ENCODE measurements around the gene ANKS1B.

The ANKS1B gene

DNA sequence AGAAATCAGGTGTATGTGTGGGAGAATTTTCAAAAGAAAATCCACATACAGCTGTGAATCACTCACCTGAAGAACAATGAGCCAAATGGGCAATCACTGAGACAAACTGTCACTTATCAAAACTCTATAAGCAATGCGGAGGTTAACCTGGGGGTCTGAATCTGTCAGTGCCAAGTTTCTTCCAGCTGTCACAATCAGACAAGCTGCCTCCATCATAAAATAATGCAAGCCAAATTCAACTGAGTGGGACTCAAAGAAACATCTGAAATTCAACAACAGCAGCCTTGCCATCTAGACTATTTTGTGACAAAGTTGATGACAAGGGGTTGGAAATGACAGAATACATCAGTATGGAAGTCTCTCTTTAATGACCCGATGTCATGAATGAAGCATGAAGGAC is 276.9 kb downstream of the ANKS1B start:
- Histone ChIP-seq H3K27ac (no peak overlapping the region), H3K9ac (no peak overlapping the region), H3K79me2 (no peaks in the 10 kb centered on the region), H3K27me3 (ENCODE audit: control insufficient read depth, insufficient read depth, low read length) (no peaks in the 10 kb centered on the region), H3K4me1 (no peaks in the 10 kb centered on the region), H3K4me2 (ENCODE audit: low read length) (no peak overlapping the region), H3K36me3 (ENCODE audit: control insufficient read depth, insufficient read depth, low read length) (no peaks in the 10 kb centered on the region), H2AFZ (no peak overlapping the region), H3K9me3 (ENCODE audit: control insufficient read depth, low read length) (no peaks in the 10 kb centered on the region), H3K4me3 (ENCODE audit: low read depth, low read length) (no peak overlapping the region)
- TF ChIP-seq, protein P1, sequence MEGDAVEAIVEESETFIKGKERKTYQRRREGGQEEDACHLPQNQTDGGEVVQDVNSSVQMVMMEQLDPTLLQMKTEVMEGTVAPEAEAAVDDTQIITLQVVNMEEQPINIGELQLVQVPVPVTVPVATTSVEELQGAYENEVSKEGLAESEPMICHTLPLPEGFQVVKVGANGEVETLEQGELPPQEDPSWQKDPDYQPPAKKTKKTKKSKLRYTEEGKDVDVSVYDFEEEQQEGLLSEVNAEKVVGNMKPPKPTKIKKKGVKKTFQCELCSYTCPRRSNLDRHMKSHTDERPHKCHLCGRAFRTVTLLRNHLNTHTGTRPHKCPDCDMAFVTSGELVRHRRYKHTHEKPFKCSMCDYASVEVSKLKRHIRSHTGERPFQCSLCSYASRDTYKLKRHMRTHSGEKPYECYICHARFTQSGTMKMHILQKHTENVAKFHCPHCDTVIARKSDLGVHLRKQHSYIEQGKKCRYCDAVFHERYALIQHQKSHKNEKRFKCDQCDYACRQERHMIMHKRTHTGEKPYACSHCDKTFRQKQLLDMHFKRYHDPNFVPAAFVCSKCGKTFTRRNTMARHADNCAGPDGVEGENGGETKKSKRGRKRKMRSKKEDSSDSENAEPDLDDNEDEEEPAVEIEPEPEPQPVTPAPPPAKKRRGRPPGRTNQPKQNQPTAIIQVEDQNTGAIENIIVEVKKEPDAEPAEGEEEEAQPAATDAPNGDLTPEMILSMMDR (IDR thresholded peaks at IDR 0.05): no peak

GRCh38 chr12:99706736-99707473 is 277.8 kb downstream of the ANKS1B start:
- no peaks in the 10 kb centered on the region for H3K9me3 ChIP-seq (ENCODE audit: control insufficient read depth, low read length)
- H3K4me1 ChIP-seq: no peaks in the 10 kb centered on the region
- no peak overlapping the region for H3K9ac ChIP-seq
- H3K79me2 ChIP-seq: no peaks in the 10 kb centered on the region
- TF ChIP-seq, protein P1 (IDR thresholded peaks at IDR 0.05): no peak
- H3K4me2 ChIP-seq (ENCODE audit: low read length): no peak overlapping the region
- H3K36me3 ChIP-seq (ENCODE audit: control insufficient read depth, insufficient read depth, low read length): no peaks in the 10 kb centered on the region
- H3K4me3 ChIP-seq (ENCODE audit: low read depth, low read length): no peak overlapping the region
- no peaks in the 10 kb centered on the region for H3K27me3 ChIP-seq (ENCODE audit: control insufficient read depth, insufficient read depth, low read length)
- no peak overlapping the region for H3K27ac ChIP-seq
- H2AFZ ChIP-seq: no peak overlapping the region

DNA sequence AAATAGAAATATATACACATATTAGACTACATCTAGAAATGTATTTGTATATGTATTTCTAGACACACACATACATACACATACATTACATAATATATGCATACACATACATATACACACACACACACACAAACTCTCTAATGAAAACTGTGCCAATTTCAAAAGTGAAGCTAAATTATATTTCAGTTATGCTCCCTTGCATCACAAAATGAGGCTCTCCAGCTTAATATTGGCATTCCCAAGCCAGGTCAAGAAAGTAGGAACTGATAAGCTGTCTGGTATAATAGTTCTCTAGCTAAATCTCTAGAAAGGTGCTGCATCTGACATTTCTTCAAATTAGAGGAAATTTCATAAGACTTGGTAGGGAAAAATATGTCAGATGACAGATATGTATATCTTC is 280.3 kb downstream of the ANKS1B start:
- Histone ChIP-seq H3K9me3 (ENCODE audit: control insufficient read depth, low read length) (no peaks in the 10 kb centered on the region), H3K36me3 (ENCODE audit: control insufficient read depth, insufficient read depth, low read length) (no peaks in the 10 kb centered on the region), H3K27me3 (ENCODE audit: control insufficient read depth, insufficient read depth, low read length) (no peaks in the 10 kb centered on the region), H3K9ac (no peak overlapping the region), H3K79me2 (no peaks in the 10 kb centered on the region), H3K4me2 (ENCODE audit: low read length) (no peak overlapping the region), H3K27ac (no peak overlapping the region), H2AFZ (no peak overlapping the region), H3K4me1 (no peaks in the 10 kb centered on the region), H3K4me3 (ENCODE audit: low read depth, low read length) (no peak overlapping the region)
- TF ChIP-seq, protein P1 (IDR thresholded peaks at IDR 0.05): no peak

DNA sequence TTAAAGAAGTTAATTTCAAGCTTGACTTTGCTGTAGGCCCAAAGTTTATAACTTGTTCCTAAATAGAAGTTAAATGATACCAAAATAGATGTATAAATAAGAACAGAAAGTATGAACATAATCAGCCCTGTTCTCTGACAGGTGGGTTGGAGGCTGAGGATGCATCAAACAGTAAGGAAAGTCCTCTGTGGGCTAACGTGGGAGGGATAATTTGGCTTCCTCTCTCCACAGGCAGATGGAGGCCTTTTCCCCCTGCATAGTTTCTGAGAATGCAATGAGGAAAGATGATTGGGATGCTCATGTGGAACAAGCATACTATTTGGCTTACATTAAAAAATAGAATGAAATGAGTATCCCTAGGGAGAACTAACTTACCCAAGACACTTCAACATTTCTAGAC is 280.7 kb downstream of the ANKS1B start:
- Histone ChIP-seq H3K36me3 (ENCODE audit: control insufficient read depth, insufficient read depth, low read length) (no peaks in the 10 kb centered on the region), H3K27me3 (ENCODE audit: control insufficient read depth, insufficient read depth, low read length) (no peaks in the 10 kb centered on the region), H3K4me3 (ENCODE audit: low read depth, low read length) (no peak overlapping the region), H3K79me2 (no peaks in the 10 kb centered on the region), H3K4me2 (ENCODE audit: low read length) (no peak overlapping the region), H3K4me1 (no peaks in the 10 kb centered on the region), H2AFZ (no peak overlapping the region), H3K9ac (no peak overlapping the region), H3K9me3 (ENCODE audit: control insufficient read depth, low read length) (no peaks in the 10 kb centered on the region), H3K27ac (no peak overlapping the region)
- TF ChIP-seq, protein P1 (IDR thresholded peaks at IDR 0.05): no peak

DNA sequence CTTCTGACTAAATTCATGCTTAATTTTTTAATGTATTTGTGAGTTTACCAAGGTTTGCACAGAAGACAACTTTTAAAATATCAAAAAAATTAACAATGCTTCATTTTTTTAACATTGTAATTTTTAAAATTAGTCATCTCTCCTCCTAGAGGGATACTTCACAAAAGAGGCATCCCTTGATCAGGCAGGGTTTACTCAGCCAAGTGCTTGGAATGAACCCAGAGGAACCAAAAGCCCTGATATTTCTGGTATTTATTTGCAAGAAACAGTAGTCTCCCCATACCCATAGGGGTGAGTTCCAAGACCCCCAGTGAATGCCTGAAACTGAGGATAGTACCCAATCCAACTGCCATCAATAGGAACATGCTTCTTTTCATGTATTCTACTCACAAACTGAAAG is 284.7 kb downstream of the ANKS1B start:
- Histone ChIP-seq H3K4me3 (ENCODE audit: low read depth, low read length) (no peak overlapping the region), H3K9ac (no peak overlapping the region), H3K9me3 (ENCODE audit: control insufficient read depth, low read length) (no peaks in the 10 kb centered on the region), H3K4me1 (no peaks in the 10 kb centered on the region), H3K4me2 (ENCODE audit: low read length) (no peak overlapping the region), H2AFZ (no peak overlapping the region), H3K79me2 (no peaks in the 10 kb centered on the region), H3K27ac (no peak overlapping the region), H3K36me3 (ENCODE audit: control insufficient read depth, insufficient read depth, low read length) (no peaks in the 10 kb centered on the region), H3K27me3 (ENCODE audit: control insufficient read depth, insufficient read depth, low read length) (no peaks in the 10 kb centered on the region)
- TF ChIP-seq, protein P1 (IDR thresholded peaks at IDR 0.05): no peak

All from parathyroid adenoma (tissue), 2 donors.